DMS153 treated with DMSO at 0.1 percent for 48 hours (cell line): ENCODE measurements around the gene TYROBP.
"Not testable (repeated sequence)": the region's sequence is repeated elsewhere in the genome, so short reads cannot be mapped to it uniquely, and the experiment has no call there.

Experiments used
- DNase-seq: peaks from one replicate; lab custom pipeline; 2025; ENCODE audit not compliant: unreplicated experiment; lab: John Stamatoyannopoulos, UW

TYROBP gene

GRCh38 chr19:35874392-35874930, 33.6 kb downstream of the TYROBP start:
- no peak for DNase-seq

- no peak for DNase-seq
These were observed 35.9 kb downstream of the TYROBP start for GRCh38 chr19:35872180-35872579.

DNA sequence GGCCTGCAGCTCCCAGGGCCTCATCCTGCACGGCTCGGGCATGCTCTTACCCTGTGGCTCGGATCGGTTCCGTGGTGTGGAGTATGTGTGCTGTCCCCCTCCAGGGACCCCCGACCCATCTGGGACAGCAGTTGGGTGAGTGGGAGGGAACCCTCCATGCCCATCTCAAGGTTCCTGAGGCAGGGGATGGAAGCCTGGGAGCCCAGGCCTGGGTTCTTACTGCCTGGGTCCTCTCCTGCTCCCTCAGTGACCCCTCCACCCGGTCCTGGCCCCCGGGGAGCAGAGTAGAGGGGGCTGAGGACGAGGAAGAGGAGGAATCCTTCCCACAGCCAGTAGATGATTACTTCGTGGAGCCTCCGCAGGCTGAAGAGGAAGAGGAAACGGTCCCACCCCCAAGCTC, 36.5 kb downstream of the TYROBP start:
- DNase-seq: no peak

DNA sequence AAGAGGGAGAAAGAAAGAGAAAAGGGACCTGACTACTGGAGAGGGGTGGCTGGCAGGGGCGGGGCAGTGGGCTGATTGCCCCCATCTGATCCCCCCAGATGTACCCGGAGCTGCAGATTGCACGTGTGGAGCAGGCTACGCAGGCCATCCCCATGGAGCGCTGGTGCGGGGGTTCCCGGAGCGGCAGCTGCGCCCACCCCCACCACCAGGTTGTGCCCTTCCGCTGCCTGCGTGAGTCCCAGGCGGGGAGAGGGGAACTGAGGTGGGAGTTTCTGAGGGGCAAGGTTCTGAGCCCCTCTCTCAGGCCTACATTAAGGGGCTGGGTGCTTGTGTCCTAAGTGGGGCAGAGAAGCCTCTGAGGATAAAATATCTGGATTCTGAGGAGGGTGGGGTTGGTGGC, 37.3 kb downstream of the TYROBP start:
- no peak for DNase-seq

- DNase-seq: not testable (repeated sequence)
These were observed 37.9 kb downstream of the TYROBP start for GRCh38 chr19:35870124-35870736.

DNA sequence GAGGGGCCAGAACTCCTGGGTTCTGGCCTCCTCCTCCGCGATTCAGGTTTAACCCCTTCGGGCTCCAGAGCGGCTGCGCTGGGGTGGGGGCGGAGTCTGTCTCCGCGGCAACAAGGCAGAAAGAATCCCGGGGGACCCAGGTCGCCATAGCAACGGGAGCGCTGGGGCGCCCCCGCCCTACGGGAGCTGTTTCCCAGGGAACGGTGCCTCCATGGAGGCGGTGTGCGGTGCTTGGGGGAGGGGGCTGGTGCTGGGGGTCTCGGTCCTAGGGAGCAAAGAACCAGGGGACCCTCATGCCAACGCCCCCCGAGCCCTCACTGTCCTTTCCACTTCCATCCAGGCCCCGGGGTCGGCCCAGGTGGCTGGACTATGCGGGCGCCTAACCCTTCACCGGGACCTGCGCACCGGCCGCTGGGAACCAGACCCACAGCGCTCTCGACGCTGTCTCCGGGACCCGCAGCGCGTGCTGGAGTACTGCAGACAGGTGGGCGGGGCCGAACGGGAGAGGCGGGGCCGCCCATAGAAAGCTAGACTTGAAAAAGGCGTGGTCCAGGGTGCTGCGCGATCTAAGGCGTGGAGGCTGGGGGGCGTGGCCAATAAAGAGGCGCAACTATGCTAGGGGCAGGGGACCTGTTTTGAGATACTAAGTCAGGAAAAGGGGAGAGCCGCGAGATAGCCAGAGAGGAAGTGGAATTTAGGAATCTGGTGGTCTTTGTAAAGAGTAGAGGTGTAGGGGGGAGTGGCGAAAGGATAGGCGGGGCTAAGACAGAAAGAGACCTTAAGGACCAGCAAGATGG, 38.6 kb downstream of the TYROBP start:
- DNase-seq: peak; percentile 95

DNA sequence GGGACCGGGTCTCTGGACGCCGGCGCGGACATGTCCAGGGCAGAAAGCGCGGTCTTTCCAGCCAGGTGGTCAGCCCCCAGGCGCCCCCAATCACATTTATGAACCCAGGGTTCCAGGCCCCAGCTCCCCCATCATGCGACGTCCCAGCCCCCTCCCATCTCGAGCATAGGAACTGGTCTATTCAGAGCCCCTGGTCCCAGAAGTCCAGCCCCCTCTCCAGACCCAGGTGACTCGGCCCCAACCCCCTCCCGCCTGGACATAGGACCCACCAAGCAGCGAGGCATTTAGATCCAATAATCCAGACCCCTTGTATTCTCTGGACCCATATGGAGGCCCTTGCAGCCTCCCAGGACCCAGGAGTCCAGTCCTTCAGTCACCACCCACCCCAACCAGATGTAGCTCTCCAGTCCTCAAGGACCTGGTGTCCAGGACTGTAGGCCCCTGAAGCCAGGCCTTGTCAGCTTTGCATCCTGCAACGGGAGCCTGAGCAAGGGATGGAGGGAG, 39.2 kb downstream of the TYROBP start:
- no peak for DNase-seq

- DNase-seq: peak; percentile 30
These were observed 39.8 kb downstream of the TYROBP start, which contains the start of gene APLP1 for GRCh38 chr19:35868172-35868822. TSS of gene APLP1 (plus strand) at chr19:35868574. CDS start at chr19:35868637, 63 bp downstream.

GRCh38 chr19:35863018-35863417, 45.1 kb downstream of the TYROBP start:
- no peak for DNase-seq

DNA sequence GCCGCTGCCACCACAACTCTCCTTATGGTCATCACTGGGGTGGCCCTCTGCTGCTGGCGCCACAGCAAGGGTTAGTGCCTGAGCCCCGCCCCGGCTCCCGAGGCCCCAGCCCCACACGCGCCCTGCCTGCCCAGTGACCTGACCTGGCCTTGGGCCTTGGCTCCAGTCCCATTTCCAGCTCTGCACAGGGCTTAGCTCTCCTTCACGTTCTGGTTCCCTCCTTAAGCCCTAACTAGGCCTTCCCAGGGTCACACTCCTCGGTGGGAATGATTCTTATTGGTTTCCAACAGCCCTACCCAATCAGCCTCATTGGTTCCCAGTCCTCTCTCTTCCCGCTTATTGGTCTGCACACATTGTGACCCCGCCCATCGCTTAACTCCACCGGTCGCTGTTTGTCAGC, 45.6 kb downstream of the TYROBP start:
- no peak for DNase-seq

DNA sequence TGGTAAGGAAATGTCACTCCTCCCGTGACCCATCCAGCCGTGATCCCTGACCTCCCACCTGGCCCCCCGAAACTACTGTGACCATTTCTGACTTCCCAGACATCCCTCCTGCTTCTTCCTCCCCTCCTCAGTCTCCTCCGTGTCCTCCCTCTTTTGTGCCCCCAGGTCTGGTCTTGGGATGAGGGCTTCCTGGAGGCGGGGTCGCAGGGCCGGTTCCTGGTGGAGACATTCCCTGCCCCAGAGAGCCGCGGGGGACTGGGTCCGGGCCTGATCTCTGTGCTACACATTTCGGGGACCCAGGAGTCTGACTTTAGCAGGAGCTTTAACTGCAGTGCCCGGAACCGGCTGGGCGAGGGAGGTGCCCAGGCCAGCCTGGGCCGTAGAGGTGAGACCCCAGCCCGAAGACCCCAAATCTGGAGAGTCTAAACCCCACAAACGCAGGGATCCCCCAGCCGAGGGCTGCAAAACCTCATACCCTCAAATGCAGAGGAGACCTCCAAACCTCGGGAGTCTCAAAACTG, 46.4 kb downstream of the TYROBP start:
- DNase-seq: no peak

DNA sequence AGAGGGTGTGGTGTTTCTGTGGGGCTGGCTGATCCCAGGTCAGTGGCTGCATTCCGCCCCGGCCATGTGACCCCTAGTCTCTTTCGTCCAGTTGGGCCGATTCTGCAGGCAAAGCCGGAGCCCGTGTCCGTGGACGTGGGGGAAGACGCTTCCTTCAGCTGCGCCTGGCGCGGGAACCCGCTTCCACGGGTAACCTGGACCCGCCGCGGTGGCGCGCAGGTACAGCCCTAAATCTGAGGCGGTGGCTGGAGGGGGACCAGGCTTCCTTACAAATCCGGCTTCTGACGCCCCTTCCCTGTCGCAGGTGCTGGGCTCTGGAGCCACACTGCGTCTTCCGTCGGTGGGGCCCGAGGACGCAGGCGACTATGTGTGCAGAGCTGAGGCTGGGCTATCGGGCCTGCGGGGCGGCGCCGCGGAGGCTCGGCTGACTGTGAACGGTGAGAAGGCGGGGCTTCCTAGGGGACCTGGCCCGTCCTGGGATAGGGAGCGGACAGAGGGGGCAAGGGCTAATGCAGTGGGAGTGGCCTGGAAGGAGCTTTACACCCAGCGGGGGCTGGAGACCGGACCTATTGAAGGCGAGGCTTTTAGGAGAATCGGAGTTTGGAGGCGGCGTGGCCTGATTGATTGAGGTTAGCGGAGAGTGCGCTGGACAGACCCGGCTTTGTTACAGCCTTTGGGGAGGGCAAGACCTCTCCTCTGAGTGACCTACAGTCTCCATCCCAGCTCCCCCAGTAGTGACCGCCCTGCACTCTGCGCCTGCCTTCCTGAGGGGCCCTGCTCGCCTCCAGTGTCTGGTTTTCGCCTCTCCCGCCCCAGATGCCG, 47.1 kb downstream of the TYROBP start:
- no peak for DNase-seq

GRCh38 chr19:35860436-35860817, 47.7 kb downstream of the TYROBP start:
- no peak for DNase-seq

DNA sequence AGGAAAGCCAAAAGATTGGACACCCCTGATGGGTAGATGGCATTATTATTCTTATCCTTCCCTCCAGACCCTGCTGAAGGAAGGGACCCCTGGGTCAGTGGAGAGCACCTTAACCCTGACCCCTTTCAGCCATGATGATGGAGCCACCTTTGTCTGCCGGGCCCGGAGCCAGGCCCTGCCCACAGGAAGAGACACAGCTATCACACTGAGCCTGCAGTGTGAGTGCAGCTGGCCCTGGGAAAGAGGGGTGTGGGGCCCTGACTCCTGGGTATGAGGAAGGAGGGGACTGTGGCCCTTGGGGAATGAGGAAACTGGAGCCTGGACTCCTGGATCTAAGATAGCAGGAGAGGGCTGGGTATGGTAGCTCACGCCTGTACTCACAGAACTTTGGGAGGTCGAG, 48.7 kb downstream of the TYROBP start:
- DNase-seq: no peak

DNA sequence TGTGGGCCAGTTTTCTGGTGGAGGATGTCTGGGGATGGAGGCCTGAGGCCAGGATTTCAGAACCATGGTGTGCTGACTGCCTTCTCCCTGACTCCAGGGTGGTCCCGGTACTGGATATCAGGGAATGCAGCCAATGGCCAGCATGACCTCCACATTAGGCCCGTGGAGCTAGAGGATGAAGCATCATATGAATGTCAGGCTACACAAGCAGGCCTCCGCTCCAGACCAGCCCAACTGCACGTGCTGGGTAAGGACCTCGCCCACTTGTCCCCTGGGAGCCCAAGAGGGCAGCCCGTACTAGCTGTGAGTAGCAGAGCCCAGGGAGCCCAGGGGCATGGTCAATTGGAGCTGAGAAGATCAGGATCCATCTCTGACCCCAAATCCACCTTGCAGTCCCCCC, 49.8 kb downstream of the TYROBP start:
- DNase-seq: no peak

DNA sequence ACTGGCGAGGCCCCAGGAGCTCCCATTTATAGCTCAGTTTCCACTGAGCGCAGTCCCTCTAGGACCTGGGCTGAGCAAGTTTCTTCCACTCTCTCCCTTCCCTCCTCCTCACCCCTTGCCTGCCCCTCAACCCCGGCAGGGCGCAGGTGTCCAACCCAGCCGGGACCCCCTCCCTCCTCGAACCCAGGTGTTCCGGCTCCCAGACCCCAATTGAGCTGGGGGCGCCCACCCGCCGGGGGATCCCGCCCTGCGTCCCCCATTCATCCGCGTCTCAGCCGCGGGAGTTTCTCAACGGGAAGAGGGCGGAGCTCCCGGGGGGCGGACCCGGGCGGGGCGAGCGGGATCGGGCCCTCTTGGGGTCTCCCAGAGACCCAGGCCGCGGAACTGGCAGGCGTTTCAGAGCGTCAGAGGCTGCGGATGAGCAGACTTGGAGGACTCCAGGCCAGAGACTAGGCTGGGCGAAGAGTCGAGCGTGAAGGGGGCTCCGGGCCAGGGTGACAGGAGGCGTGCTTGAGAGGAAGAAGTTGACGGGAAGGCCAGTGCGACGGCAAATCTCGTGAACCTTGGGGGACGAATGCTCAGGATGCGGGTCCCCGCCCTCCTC, 51.4 kb downstream of the TYROBP start, which contains the start of gene KIRREL2:
Gene KIRREL2 (plus strand): TSS at position 366 of the 604 bp plus-strand sequence. CDS start 209 bp downstream, at position 575.
- no peak for DNase-seq
